GM21825 (cell line): ENCODE measurements around the gene PGK2.

Experiments
- ATAC-seq: cut with Tn5 transposase; IDR thresholded peaks from one replicate; pipeline ENCODE4 v1.9.1; 2021; ENCODE audit warnings: mild to moderate bottlenecking, moderate library complexity; ENCODE audit not compliant: unreplicated experiment

The PGK2 gene

DNA sequence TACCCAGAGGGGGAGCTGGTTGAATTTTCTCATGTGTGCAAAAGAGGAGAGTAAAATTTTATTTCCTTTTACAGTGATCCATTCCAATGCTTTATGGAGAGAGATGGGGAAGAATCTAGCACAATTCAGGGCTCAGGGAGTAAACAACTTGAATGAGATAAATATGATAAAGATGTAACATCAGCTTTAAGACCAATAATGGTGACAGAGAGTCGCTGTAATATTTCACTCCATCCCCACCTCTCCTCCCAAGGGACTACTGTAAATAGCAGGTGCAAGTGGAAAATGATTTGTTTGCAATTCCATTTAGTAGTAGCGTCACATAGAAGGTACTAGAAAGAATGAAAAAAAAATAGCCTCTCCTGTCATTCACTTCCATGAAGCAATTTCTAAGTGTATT lies 47.7 kb downstream of the PGK2 start:
- ATAC-seq = no peak

DNA sequence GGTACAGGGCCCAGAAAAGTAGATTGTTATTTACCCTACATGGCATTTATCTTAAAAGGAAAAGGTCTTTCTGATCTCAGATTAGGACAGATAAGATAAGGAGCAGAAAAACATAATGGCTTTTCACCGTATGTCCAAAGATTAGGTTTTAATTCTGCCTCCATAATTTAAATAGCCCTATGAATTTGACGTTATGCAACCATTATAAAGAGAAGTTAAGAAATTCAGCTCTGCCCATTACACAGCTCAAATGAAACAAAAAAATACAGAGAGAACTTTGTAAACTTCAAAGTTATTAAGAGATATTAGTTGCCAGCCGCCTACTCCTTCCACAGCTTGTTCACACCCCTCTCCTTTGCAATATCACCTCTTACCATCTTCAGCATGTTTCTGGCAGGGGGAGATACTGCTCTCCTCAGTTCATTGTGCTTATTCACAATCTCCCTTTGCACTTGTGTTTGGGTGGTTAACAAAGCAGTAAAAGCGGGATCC lies 51.0 kb downstream of the PGK2 start:
- no peak for ATAC-seq
